ENCODE data around the gene TRPC4. TPM values are rescaled to one million over a fixed set of nuclear protein-coding genes. Genes with fewer than 3 reads are reported as not detected.

Gene TRPC4
- total RNA-seq, 1 experiment from 2014 or later: 8.0 TPM

GRCh38 chr13:37863708-37864107 is 5.9 kb downstream of the TRPC4 start (continued):
- no peak for TF ChIP-seq ZNF532 (CRISPR knock-in tag; IDR thresholded peaks at IDR 0.05; ENCODE audit: borderline replicate concordance)
- TF ChIP-seq ZNF671 (CRISPR knock-in tag; IDR thresholded peaks at IDR 0.05): no peak
- TF ChIP-seq GRHL2 (CRISPR knock-in tag; IDR thresholded peaks at IDR 0.05; ENCODE audit: insufficient replicate concordance, severe bottlenecking): no peak
- TF ChIP-seq, protein P1, sequence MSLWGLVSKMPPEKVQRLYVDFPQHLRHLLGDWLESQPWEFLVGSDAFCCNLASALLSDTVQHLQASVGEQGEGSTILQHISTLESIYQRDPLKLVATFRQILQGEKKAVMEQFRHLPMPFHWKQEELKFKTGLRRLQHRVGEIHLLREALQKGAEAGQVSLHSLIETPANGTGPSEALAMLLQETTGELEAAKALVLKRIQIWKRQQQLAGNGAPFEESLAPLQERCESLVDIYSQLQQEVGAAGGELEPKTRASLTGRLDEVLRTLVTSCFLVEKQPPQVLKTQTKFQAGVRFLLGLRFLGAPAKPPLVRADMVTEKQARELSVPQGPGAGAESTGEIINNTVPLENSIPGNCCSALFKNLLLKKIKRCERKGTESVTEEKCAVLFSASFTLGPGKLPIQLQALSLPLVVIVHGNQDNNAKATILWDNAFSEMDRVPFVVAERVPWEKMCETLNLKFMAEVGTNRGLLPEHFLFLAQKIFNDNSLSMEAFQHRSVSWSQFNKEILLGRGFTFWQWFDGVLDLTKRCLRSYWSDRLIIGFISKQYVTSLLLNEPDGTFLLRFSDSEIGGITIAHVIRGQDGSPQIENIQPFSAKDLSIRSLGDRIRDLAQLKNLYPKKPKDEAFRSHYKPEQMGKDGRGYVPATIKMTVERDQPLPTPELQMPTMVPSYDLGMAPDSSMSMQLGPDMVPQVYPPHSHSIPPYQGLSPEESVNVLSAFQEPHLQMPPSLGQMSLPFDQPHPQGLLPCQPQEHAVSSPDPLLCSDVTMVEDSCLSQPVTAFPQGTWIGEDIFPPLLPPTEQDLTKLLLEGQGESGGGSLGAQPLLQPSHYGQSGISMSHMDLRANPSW (CRISPR knock-in tag; conservative IDR thresholded peaks at IDR 0.05; ENCODE audit: low read depth): no peak
- TF ChIP-seq ATF1 (CRISPR knock-in tag; IDR thresholded peaks at IDR 0.05): no peak
- TF ChIP-seq, protein P2, sequence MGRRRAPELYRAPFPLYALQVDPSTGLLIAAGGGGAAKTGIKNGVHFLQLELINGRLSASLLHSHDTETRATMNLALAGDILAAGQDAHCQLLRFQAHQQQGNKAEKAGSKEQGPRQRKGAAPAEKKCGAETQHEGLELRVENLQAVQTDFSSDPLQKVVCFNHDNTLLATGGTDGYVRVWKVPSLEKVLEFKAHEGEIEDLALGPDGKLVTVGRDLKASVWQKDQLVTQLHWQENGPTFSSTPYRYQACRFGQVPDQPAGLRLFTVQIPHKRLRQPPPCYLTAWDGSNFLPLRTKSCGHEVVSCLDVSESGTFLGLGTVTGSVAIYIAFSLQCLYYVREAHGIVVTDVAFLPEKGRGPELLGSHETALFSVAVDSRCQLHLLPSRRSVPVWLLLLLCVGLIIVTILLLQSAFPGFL (CRISPR knock-in tag; IDR thresholded peaks at IDR 0.05; ENCODE audit: borderline replicate concordance): no peak
- TF ChIP-seq, protein P3, sequence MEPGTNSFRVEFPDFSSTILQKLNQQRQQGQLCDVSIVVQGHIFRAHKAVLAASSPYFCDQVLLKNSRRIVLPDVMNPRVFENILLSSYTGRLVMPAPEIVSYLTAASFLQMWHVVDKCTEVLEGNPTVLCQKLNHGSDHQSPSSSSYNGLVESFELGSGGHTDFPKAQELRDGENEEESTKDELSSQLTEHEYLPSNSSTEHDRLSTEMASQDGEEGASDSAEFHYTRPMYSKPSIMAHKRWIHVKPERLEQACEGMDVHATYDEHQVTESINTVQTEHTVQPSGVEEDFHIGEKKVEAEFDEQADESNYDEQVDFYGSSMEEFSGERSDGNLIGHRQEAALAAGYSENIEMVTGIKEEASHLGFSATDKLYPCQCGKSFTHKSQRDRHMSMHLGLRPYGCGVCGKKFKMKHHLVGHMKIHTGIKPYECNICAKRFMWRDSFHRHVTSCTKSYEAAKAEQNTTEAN (CRISPR knock-in tag; IDR thresholded peaks at IDR 0.05): no peak

GRCh38 chr13:37835392-37835791 is 34.2 kb downstream of the TRPC4 start:
- Mint-ChIP-seq H3K27me3 (ENCODE audit: low read depth) (no peaks in the 10 kb centered on the region), H3K4me3 (no peak overlapping the region), H3K4me1 (peaks cover 9% of the 10 kb centered on the region), H3K36me3 (peaks cover 30% of the 10 kb centered on the region), H3K27ac (no peak overlapping the region), H3K9me3 (peaks cover 31% of the 10 kb centered on the region)
- ChIA-PET CTCF (no interaction called here), POLR2A (no interaction called here)
- TF ChIP-seq ZNF121 (CRISPR knock-in tag; IDR thresholded peaks at IDR 0.05) (no peak), ZNF396 (CRISPR knock-in tag; IDR thresholded peaks at IDR 0.05; ENCODE audit: borderline replicate concordance) (no peak), SOX15 (CRISPR knock-in tag; IDR thresholded peaks at IDR 0.05) (no peak), NR2C2 (CRISPR knock-in tag; IDR thresholded peaks at IDR 0.05) (no peak), HMGA2 (CRISPR knock-in tag; IDR thresholded peaks at IDR 0.05) (no peak), TEAD4 (CRISPR knock-in tag; IDR thresholded peaks at IDR 0.05) (no peak), CTCF (IDR thresholded peaks at IDR 0.05) (no peak), NFYB (CRISPR knock-in tag; conservative IDR thresholded peaks at IDR 0.05; ENCODE audit: low read depth) (no peak), IRF2 (CRISPR knock-in tag; IDR thresholded peaks at IDR 0.05; ENCODE audit: borderline replicate concordance, low read depth) (no peak), ZNF425 (CRISPR knock-in tag; conservative IDR thresholded peaks at IDR 0.05) (no peak)
- TF ChIP-seq, protein P3 (CRISPR knock-in tag; IDR thresholded peaks at IDR 0.05): no peak
- TF ChIP-seq, protein P2 (CRISPR knock-in tag; IDR thresholded peaks at IDR 0.05; ENCODE audit: borderline replicate concordance): no peak
- DNase-seq (ENCODE audit: low spot score) (no peak), ATAC-seq (no peak)

All from WTC11 (cell line).